ENCODE results near the gene MAGED1.
A peak's percentile ranks its signal among the peaks of the same experiment; 100 is the strongest.

MAGED1 gene, protein sequence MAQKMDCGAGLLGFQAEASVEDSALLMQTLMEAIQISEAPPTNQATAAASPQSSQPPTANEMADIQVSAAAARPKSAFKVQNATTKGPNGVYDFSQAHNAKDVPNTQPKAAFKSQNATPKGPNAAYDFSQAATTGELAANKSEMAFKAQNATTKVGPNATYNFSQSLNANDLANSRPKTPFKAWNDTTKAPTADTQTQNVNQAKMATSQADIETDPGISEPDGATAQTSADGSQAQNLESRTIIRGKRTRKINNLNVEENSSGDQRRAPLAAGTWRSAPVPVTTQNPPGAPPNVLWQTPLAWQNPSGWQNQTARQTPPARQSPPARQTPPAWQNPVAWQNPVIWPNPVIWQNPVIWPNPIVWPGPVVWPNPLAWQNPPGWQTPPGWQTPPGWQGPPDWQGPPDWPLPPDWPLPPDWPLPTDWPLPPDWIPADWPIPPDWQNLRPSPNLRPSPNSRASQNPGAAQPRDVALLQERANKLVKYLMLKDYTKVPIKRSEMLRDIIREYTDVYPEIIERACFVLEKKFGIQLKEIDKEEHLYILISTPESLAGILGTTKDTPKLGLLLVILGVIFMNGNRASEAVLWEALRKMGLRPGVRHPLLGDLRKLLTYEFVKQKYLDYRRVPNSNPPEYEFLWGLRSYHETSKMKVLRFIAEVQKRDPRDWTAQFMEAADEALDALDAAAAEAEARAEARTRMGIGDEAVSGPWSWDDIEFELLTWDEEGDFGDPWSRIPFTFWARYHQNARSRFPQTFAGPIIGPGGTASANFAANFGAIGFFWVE

DNA sequence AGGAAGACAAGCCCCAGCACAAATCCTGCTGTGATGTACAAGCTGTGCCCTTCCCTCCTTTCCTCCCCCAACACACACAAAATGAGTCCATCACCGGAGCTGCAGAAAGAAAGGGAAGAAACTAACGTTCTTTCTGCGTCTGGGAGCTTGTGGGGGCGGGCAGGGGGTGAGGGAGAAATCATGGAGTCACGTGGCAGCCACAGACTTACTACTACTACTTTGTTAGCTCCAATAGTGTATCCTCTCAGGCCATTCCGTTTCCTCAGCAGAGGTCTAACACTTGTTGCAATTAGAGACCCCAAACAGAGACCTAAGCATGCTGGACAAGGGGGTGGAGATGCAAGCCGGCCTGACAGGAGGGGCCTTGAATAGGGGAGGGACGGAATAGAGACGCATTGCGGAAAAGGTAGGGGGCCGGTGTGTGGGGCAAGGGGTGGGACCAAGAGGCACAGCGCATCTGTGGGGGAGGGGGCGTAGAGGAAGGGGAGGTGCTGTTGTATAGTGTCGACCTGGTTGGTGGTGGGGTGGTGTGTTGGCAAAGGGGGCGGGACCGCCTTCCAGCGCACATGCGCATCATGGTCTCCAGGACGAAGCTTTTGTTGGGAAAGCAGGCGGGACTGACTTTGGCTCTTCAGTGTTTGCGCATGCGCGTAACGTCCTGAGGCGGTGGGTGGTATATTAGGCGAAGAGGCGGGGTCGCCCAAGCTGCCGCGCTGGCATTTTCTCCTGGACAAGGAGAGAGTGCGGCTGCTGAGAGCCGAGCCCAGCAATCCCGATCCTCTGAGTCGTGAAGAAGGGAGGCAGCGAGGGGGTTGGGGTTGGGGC lies at the start of gene MAGED1:
MAGED1 (plus strand) TSS at position 703 of the 825 bp plus-strand sequence. CDS start 682 bp downstream, outside the sequence.
- intact Hi-C loops (cut with DNase I), result loop anchor here (5.0 kb wide), 1 partner anchor 369 kb away; no protein-coding TSS in a partner anchor

DNA sequence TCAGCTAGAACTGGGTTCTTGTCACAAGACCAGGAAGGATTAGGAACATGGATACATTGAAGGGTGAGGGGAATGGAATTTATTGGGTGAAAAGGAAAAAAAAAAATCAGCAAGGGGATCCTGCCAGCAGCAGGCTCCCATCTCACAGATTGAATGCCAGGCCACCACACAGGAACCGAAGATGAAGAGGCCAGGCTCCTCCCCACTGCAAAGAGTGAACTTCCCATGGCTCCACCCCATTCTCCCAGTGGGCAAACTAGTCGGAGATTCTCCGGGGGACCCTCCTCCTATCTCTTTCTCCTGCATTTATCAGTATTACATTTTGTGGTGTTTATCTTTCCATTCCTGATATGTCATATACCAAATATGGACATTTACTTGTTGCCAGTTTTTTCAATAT lies 46.0 kb upstream of the MAGED1 start:
- DNase-seq, result no peak
- intact Hi-C loops (cut with DNase I), result no loop called here

More for the DNA sequence above, at the start of gene MAGED1:
- DNase-seq, result peak; percentile 78 to 98 (median 84)

DNA sequence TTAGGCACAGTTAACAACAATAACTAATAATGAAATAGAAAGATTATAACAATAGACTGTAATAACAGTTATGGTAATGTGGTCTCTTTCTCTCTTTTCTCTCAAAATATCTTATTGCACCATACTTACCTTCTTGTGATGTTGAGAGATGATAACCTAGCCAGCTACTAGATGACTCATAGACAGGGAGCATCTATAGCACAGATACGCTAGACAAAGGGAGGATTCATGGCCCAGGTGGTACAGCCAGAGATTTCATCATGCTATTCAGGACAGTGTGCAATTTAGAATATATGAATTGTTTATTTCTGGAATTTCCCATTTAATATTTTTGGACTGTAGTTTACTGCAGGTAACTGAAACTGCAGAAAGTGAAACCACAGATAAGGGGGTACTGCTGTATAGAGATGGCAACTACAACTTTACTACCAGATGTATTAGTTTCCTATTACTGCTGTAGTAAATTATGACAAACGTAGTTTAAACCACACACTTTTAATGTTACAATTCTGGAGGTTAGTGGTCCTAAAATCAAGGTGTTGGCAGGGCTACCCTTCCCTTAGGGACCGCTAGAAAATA lies 41.8 kb upstream of the MAGED1 start:
- DNase-seq, result no peak
- intact Hi-C loops (cut with DNase I), result no loop called here

DNA sequence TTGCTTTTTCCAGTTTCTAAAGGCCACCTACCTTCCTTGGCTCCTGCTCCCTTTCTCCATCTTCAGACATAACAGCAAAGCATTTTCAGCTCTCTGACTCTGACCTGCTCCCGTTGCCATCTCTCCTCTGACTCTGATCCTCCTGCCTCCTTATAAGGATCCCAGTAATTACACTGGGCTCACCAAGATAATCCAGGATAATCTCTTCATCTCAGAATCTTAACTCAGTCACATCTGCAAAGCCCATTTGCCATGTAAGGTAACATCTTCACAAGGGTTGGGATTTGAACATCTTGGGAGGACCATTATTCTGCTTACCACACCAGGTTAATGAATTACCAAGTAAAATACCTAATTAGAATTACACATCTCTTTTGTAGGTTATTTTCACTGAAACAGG lies 41.3 kb upstream of the MAGED1 start:
- intact Hi-C loops (cut with DNase I), result no loop called here
- no peak for DNase-seq

DNA sequence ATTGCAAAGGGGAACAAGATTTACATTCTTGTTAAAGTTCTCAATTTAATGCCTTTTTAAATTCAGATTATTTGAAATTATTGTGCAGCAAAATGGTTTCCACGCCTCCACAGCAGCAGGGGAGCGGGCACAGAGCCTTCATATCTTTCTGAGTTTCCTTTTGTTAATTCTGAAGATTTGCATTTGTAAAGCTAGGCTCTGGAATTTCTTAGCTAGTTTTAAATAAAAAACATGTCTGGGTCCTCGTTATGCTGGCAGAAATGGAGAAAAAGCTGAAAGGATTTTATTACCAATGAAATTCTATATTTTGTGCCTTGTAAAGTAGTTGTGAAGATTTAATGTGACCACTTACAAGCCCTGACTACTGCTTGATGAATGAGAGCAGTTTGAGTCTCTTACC lies 40.8 kb upstream of the MAGED1 start:
- intact Hi-C loops (cut with DNase I), result no loop called here
- no peak for DNase-seq

DNA sequence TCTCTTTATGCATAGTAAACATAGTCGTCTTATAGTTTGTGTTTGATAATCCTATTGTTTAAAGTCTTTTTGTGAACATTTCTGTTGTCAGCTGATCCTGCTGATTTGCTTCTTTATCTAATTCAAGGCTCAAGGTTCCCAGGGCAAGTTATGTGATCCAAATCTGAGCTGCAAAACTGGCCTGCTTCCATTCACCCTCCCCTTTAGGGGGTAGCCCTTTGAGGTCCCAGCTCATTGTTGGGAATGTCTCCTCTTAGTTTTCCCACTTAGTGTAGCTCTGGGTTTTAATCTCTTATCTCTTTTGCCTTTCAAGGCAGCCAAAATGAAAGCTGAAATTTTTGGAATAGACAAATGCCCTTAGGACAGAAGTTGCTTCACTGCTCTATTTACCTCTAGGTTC lies 40.2 kb upstream of the MAGED1 start:
- intact Hi-C loops (cut with DNase I), result no loop called here
- DNase-seq, result no peak

DNA sequence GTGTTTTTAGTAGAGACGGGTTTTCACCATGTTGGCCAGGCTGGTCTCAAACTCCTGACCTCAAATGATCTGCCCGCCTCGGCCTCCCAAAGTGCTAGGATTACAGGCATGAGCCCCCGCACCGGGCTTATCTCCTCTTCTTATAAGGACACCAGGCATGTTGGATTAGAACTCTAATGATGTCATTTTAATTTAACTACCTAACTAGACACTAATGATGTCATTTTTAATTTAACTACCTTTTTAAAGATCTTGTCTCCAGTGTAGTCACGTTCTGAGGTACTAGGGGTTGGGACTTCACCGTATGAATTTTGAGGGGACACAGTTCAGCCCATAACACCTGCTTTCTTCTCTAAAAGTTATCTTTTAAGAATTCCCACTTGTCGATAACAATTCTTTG lies 37.7 kb upstream of the MAGED1 start:
- intact Hi-C loops (cut with DNase I), result no loop called here
- peak in 1 of 10 donors; percentile 48 for DNase-seq

DNA sequence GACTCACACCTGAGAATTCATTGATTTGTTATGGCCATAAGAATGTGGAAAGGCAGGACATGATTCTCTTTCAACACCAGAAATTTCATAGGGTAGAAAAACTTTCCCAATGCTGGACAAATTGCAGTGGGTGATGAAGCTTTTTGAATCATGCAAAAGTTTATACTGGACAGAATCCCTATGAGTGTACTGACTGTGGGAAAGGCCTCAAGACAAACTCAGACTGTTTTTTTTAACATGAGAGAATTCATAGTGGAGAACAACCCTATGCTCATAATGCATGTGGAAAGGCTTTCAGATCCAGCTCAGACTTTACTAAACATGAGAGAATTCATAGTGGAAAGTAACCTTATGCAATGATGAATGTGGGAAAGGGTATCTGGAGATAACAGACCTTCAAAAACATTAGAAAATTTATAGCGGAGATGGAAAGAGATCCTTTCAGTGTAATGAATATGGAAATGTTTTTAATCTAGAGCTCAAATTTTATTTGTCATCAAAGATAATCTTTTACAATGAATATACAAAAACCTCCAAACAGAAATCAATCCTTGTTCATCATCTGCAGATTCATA lies 36.2 kb upstream of the MAGED1 start:
- DNase-seq, result no peak
- intact Hi-C loops (cut with DNase I), result no loop called here

DNA sequence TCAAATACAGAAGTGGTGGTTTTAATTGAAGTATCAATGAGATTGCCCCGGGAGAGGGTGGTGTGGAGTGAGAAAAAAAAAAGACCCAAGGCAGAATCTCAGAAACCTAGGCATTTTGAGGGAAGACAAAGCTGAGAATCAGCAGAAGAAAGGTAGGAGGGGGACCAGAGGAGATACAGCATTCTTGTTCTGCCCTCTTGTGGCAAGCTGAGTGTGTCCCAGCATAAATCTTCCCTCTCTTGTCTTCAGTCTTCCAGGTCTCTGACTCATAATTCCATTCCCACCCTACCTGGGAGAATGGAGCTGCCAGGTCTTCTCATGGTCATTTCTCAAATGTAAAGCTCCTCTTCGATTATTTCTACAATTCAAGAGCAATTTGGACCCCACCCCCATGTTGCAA lies 32.7 kb upstream of the MAGED1 start:
- peak in 4 of 10 donors; percentile 6 to 16 (median 11) for DNase-seq
- intact Hi-C loops (cut with DNase I), result loop anchor here (2.0 to 5.0 kb wide), 2 partner anchors 218 to 246 kb away; no protein-coding TSS in a partner anchor

DNA sequence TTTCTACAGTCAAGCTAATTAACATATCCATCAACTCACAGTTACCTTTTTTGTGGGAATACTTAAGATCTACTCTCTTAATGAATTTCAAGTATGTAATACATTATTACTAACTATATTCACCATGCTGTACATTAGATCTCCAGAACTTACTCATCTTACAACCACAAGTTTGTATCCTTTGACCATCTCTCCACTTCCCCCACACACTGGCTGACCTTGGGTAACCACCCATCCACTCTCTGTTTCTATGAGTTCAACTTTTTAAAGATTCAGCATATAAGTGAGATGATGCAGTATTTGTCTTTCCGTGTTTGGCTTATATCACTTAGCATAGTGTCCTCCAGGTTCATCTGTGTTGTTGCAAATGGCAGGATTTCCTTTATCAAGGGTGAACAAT lies 30.5 kb upstream of the MAGED1 start:
- DNase-seq, result no peak
- intact Hi-C loops (cut with DNase I), result loop anchor here (5.0 kb wide), 1 partner anchor 221 kb away; no protein-coding TSS in a partner anchor

DNA sequence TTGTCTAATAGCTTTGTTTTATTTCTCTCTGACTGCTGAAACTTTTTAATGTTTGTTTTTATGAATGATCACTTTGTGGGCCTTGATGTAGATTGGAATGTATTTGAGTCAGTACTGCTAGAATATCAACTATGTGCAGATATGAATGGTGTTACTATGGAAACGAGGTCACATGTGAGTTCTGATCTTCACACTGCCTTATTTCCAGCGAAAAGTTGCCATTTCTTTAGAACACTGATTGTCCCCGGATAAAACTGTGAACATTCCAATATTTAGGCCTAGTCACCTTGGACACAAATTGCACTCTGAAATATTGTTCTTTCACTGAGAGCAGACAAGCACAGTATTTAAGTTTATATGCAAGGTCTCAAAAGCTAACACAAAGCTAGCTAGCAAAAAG lies 27.2 kb upstream of the MAGED1 start:
- intact Hi-C loops (cut with DNase I), result no loop called here
- DNase-seq, result no peak

DNA sequence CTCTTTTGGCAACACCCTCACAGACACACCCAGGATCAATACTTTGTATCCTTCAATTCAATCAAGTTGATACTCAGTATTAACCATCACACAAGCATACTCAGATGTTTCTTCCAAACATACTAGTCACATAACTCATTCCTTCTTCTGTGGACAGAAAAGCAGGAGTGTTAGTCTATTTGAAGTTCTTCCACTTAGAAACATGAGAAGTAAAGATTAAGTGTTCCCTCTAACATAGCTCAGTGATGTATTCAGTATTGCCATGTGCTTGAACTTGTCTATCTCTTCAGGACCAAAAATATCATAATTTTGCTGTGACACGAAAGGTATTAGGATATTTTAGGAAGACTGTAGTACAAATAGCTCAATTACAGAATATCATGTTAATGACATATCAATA lies 25.8 kb upstream of the MAGED1 start:
- intact Hi-C loops (cut with DNase I), result no loop called here
- DNase-seq, result no peak

DNA sequence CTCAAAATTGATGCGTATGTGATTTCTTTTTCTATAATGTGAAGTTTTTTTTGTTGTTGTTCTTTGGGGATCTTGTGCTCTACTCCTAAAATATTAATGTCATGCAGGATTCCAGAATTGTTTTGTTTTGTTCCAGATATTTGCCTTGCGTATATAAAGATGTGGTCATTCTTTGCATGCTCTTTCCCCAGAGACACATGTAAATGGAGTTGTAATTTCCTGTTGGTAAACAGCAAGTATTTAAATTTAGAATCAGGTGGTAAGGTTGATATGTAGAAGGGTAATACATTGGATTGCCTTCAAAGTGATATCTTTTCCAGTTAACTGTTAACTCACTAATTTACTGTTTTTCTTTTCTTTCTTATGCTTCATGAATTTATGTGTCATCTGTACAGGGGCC lies 23.1 kb upstream of the MAGED1 start:
- intact Hi-C loops (cut with DNase I), result no loop called here
- DNase-seq, result no peak

DNA sequence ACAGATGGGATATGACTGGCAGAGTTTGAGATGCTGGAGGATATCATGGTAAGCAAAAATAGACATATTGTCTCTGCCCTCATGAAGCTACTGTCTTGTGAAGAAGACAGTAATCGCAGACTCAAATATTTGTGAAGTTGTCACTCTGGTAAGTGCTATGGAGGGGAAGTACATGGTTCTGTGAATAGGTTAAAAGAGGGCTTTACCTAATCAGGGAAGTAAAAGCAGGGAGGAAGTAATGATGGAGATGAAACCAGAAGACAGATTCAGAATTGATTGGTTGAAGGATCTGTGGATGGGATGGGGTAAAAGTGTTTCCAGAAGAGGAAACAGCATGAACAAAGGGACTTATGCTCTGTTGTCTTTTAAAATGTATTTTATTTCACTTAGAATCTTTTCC lies 19.3 kb upstream of the MAGED1 start:
- DNase-seq, result no peak
- intact Hi-C loops (cut with DNase I), result no loop called here

DNA sequence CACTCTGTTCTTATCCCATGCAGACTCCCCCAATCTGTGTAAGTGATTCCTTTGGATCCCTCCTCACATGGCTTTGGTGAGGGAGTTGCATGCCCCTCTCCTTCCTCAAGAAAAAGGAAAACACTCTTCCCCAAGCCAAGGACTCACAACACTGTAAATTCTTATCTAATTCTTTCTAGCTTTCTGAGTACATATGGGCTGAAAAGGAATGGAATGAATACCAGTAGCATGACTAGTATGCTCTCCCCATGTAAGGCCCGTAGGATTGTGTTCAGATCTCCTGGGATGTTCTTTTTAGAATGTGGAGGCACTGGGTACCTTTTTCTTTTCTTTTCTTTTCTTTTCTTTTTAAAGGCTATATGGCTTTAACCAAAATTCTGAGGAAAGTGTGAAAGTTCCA lies 17.0 kb upstream of the MAGED1 start:
- no peak for DNase-seq
- intact Hi-C loops (cut with DNase I), result no loop called here

DNA sequence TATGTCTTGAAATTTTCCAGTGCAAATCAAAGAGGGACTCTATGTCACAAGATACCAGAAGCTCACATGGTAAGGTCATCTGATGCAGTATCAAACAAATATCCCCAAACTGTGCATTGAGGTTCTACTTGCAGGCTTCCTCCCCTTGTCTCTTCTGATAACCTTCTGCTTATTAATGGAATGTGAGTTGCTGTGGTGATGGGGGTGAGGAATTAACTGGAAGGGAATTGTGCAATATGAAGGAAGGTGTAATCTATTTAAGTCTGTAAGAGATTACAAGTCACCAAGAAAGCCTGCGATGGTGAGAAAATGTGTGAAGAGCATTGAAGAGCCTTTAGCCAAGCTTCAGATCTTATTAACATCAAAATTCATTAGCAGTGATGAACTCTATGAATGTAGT lies 15.4 kb upstream of the MAGED1 start:
- DNase-seq, result no peak
- intact Hi-C loops (cut with DNase I), result no loop called here

DNA sequence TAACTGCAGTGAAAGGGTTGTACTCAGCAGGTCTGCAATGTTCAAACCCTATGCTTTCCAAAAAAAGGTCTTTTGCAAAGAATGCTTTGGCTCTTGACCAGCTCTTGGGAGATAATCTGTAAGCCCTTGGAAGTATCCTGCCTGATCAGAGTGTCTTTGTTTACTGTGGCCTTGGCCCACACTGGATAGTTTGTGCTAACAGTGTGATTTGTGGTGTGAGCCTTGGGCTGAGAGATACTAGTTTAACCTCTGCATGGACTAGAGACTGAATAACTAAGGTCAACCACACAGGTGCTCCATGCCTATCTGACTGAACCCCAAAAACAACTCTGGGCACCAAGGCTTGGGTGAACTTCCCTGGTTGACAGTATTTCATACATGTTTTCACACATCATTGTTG lies 3.6 kb upstream of the MAGED1 start:
- DNase-seq, result no peak
- intact Hi-C loops (cut with DNase I), result loop anchor here (5.0 kb wide), 1 partner anchor 372 kb away; no protein-coding TSS in a partner anchor

DNA sequence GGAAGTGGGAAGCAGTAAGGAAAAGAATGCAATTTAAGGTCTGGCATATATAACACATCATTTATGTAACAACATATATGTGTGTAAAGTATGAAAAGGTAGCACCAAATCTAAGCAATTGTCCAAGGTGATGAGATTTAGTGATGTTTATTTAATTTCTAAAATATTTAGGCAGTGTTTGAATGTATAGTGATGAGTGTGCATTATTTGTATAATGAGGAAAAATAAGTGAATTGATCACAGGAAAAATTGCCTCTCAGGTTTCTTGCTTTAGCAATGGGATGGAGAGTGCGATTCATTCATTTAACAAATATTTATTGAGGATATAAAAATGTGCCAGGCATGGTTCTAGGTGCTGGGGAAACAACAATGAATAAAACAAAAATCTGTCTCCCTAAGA lies 2.2 kb upstream of the MAGED1 start:
- intact Hi-C loops (cut with DNase I), result loop anchor here (5.0 kb wide), 1 partner anchor 371 kb away; no protein-coding TSS in a partner anchor
- DNase-seq, result no peak

DNA sequence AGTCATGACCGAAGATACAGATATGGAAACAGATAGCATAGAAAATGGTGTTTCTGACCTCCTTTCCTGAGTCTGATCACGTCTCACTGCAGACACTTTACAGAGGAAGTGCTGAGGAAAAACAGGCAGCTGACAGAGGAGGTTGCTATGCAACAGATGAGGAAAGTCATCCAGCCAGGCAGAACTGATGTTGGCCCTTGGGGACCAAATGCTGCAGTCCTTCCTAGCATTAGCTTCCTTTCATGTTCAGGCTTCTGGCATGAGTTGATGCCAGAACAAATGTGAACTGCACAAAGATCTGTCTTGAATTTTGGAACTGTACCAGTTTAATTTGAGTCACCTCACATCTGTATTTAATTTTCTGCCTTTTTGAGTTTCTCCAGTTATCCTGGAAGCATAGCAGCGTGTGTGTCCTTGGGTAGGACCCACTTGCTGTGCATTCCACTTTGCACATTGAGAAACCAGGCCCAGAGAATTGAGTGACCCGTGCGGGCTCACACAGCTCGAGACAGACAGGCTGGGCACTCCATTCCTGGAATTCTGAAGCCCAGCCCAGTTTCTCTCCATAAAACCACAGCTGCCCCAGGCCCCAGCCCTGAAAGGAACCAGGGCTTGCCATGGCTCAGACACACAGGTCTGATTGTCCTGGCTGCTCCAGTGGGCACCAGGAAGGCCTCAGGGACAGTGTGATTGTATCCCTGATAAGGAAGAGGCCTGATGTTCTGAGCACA lies 1.4 kb upstream of the MAGED1 start:
- DNase-seq, result peak in 4 of 10 donors; percentile 19 to 78 (median 36)
- intact Hi-C loops (cut with DNase I), result loop anchor here (5.0 kb wide), 1 partner anchor 370 kb away; no protein-coding TSS in a partner anchor
